HCT116 (cell line): ENCODE results near the gene ICAM4. TPM values are rescaled to one million over a fixed set of nuclear protein-coding genes. Genes with fewer than 3 reads are reported as not detected.

Experiments
- ATAC-seq: fragments of 200-7000 bp; cut with Tn5 transposase; 2 replicates; pipeline ENCODE4 v1.9.1; 2020; ENCODE audit warnings: mild to moderate bottlenecking, moderate library complexity
- BruUV-seq: library from RNA; stranded (reverse); fragments of 400-500 nt; replicated peaks from 2 replicates; lab custom pipeline; 2021; lab: Mats Ljungman, UMichigan
- CTCF ChIA-PET: fragments of 300-600 bp; sonication (Branson Sonifier 250); formaldehyde crosslinking; loops from one replicate; lab custom pipeline; 2021; ENCODE audit warnings: antibody characterized with exemption; lab: Charles Lee
- POLR2A ChIA-PET: fragments of 300-600, 350-600 bp; sonication (Branson Sonifier 250); formaldehyde crosslinking; loops from one replicate; lab custom pipeline; 2021; ENCODE audit warnings: antibody characterized with exemption; lab: Charles Lee
- RAD21 ChIA-PET, 2 experiments: fragments of 300-600 bp; sonication (Branson Sonifier 250); formaldehyde crosslinking; loops; one replicate each; lab custom pipeline; 2023; ENCODE audit warnings: low total read pairs in 2 of 2; ENCODE audit not compliant: uncharacterized antibody in 2 of 2, unreplicated experiment in 2 of 2, low non-redundant PET in 1 of 2; lab: Charles Lee
- DNase-seq: peaks from one replicate; pipeline ENCODE4 v3.0.0-alpha.2; 2010; ENCODE audit warnings: low read depth, low spot score
- H2AFZ ChIP-seq: fragments of 200-600 bp; shearing (Covaris generic), sonication (generic); 2 replicates; pipeline ENCODE4 v1.6.1; 2017; ENCODE audit warnings: low read depth, mixed run types, mixed read lengths, antibody characterized with exemption, low read length; ENCODE audit not compliant: poor library complexity, severe bottlenecking
- H3K27ac ChIP-seq: 2 replicates; pipeline ENCODE4 v1.5.1; 2012; ENCODE audit warnings: low read depth, low read length
- H3K27me3 ChIP-seq: fragments of 200-600 bp; sonication (generic); 2 replicates; pipeline ENCODE4 v1.6.1; 2016; ENCODE audit warnings: mixed run types, low read length, mixed read lengths; ENCODE audit not compliant: insufficient read depth
- H3K36me3 ChIP-seq, 2 experiments: fragments of 200-500 bp in 1 of 2; fragments of 200-600 bp in 1 of 2; sonication (Bioruptor generic) in 1 of 2; sonication (generic) in 1 of 2; 2 replicates each; pipeline versions ENCODE4 v1.5.1 to v1.6.1; 2014 to 2016; ENCODE audit warnings: low read length in 2 of 2, inconsistent platforms in 1 of 2, mixed read lengths in 1 of 2, mixed run types in 1 of 2; ENCODE audit not compliant: insufficient read depth in 2 of 2, control insufficient read depth in 1 of 2
- H3K4me1 ChIP-seq, 2 experiments: fragments of 200-600 bp in 1 of 2; sonication (generic) in 1 of 2; 2 replicates each; pipeline versions ENCODE4 v1.5.1 to v1.6.1; 2012 to 2017; ENCODE audit warnings: low read length in 2 of 2, inconsistent platforms in 1 of 2, mild to moderate bottlenecking in 1 of 2, mixed read lengths in 1 of 2, mixed run types in 1 of 2, moderate library complexity in 1 of 2; ENCODE audit not compliant: insufficient read depth in 2 of 2, control insufficient read depth in 1 of 2
- H3K4me2 ChIP-seq: fragments of 200-600 bp; sonication (generic); 2 replicates; pipeline ENCODE4 v1.6.1; 2017; ENCODE audit warnings: mixed run types, low read length, mixed read lengths
- H3K4me3 ChIP-seq, 2 experiments: fragments of 200-600 bp in 1 of 2; sonication (generic) in 1 of 2; replicated peaks in 1 of 2; 2 replicates each; pipeline ENCODE4 v1.5.1; 2011 to 2016; ENCODE audit warnings: low read length in 2 of 2, control low read depth in 1 of 2, low read depth in 1 of 2, mild to moderate bottlenecking in 1 of 2, mixed read lengths in 1 of 2, mixed run types in 1 of 2
- H3K79me2 ChIP-seq: fragments of 200-600 bp; sonication (generic); 2 replicates; pipeline ENCODE4 v1.6.1; 2017; ENCODE audit warnings: mild to moderate bottlenecking, mixed run types, low read length, moderate library complexity, mixed read lengths; ENCODE audit not compliant: insufficient read depth
- H3K9ac ChIP-seq: fragments of 200-600 bp; sonication (generic); 2 replicates; pipeline ENCODE4 v1.6.1; 2016; ENCODE audit warnings: low read length, mixed read lengths
- H3K9me2 ChIP-seq: fragments of 200-600 bp; sonication (generic), shearing (Covaris generic); 2 replicates; pipeline ENCODE4 v1.6.1; 2017; ENCODE audit warnings: mixed run types, mild to moderate bottlenecking, moderate library complexity; ENCODE audit not compliant: insufficient read depth
- H3K9me3 ChIP-seq, 2 experiments: fragments of 200-500 bp in 1 of 2; fragments of 200-600 bp in 1 of 2; sonication (Bioruptor generic) in 1 of 2; sonication (generic) in 1 of 2; 2 replicates each; pipeline ENCODE4 v1.6.1; 2014 to 2017; ENCODE audit warnings: low read length in 2 of 2, mixed read lengths in 2 of 2, inconsistent platforms in 1 of 2, low read depth in 1 of 2, mild to moderate bottlenecking in 1 of 2, mixed run types in 1 of 2, moderate library complexity in 1 of 2; ENCODE audit not compliant: control insufficient read depth in 1 of 2, insufficient read depth in 1 of 2
- H4K20me1 ChIP-seq: fragments of 200-600 bp; sonication (generic), shearing (Covaris generic); 2 replicates; pipeline ENCODE4 v1.6.1; 2017; ENCODE audit warnings: mixed run types, mild to moderate bottlenecking, moderate library complexity; ENCODE audit not compliant: insufficient read depth
- CBX3 ChIP-seq: IDR thresholded peaks from 2 replicates; pipeline ENCODE4 v1.6.1; 2012; ENCODE audit warnings: low read depth
- CTCF ChIP-seq, 3 experiments: fragments of 200-600 bp in 1 of 3; sonication (generic) in 1 of 3; IDR thresholded peaks in 2 of 3; conservative IDR thresholded peaks in 1 of 3; 2 replicates each; pipeline ENCODE4 v1.5.1; 2012 to 2017; ENCODE audit warnings: low read depth in 2 of 3, low read length in 2 of 3, antibody characterized with exemption in 1 of 3, borderline replicate concordance in 1 of 3, control low read depth in 1 of 3, mild to moderate bottlenecking in 1 of 3, mixed read lengths in 1 of 3, mixed run types in 1 of 3, moderate library complexity in 1 of 3; ENCODE audit not compliant: insufficient read depth in 1 of 3
- MAX ChIP-seq: IDR thresholded peaks from 2 replicates; pipeline ENCODE4 v1.6.1; 2012
- POLR2A ChIP-seq: IDR thresholded peaks from 2 replicates; pipeline ENCODE4 v1.7.0; 2011; ENCODE audit warnings: borderline replicate concordance; ENCODE audit not compliant: insufficient read depth, insufficient read length; ENCODE audit errors: extremely low read depth
- POLR2AphosphoS5 ChIP-seq: IDR thresholded peaks from 2 replicates; pipeline ENCODE4 v1.6.1; 2011; ENCODE audit warnings: mild to moderate bottlenecking, low read depth, low read length, moderate library complexity
- RAD21 ChIP-seq: IDR thresholded peaks from 2 replicates; pipeline ENCODE4 v1.6.1; 2012; ENCODE audit warnings: low read depth, mild to moderate bottlenecking
- ZBTB33 ChIP-seq: IDR thresholded peaks from 2 replicates; pipeline ENCODE4 v1.6.1; 2011; ENCODE audit warnings: mild to moderate bottlenecking, low read length, moderate library complexity; ENCODE audit not compliant: insufficient replicate concordance; ENCODE audit errors: extremely low read depth
- intact Hi-C: fragments of 100-400 bp; cut with micrococcal nuclease; formaldehyde crosslinking; loops from 2 replicates; pipeline ENCODE4 v1.10.0; 2022
- total RNA-seq: library from RNA; stranded (reverse); gene quantifications from one replicate; pipeline ENCODE4 v1.2.1, GENCODE V29; 2021; ENCODE audit not compliant: unreplicated experiment

The ICAM4 gene
- total RNA-seq, 1 experiment from 2014 or later, result not detected

- Histone ChIP-seq H3K4me3 (peak overlapping the region; percentile 22 to 28; a peak in 3 of 4 replicates), H3K9me2 (no peaks in the 10 kb centered on the region), H3K4me1 (peaks cover 7 to 22% of the 10 kb centered on the region in 2 experiments; a peak in 3 of 4 replicates), H3K9ac (peak overlapping the region; percentile 47), H3K79me2 (no peaks in the 10 kb centered on the region), H3K4me2 (peak overlapping the region; percentile 79), H3K27me3 (no peaks in the 10 kb centered on the region), H4K20me1 (no peaks in the 10 kb centered on the region), H2AFZ (peak overlapping the region; percentile 85), H3K27ac (peak overlapping the region; percentile 8; the same call in 1 of the 2 replicates), H3K9me3 (no peaks in the 10 kb centered on the region), H3K36me3 (no peaks in the 10 kb centered on the region)
- POLR2A ChIA-PET, result interaction anchor here (0.8 to 2.0 kb wide), 4 partner anchors 11 to 119 kb away, joined by 3 to 9 read pairs (median 6); partner anchors contain the start of gene ICAM5
- ATAC-seq (peak; percentile 84), DNase-seq (peak; percentile 47)
- BruUV-seq, result no TSS peak
- RAD21 ChIA-PET, result interaction anchor here (0.8 to 3.2 kb wide), 7 partner anchors 10 to 121 kb away, joined by 3 to 31 read pairs (median 6); partner anchors contain the start of gene RAVER1 (in 1 of the 2)
- CTCF ChIA-PET, result interaction anchor here (0.6 to 7.2 kb wide), 12 partner anchors 8 to 136 kb away, joined by 3 to 131 read pairs (median 6); partner anchors contain the start of genes ICAM5, RAVER1 and TYK2
- TF ChIP-seq CTCF (IDR thresholded peaks at IDR 0.05 in 2 of 3, conservative IDR thresholded peaks at IDR 0.05 in 1 of 3; ENCODE audit: borderline replicate concordance in 1 of 3, insufficient read depth in 1 of 3, low read depth in 2 of 3, low read length in 2 of 3), result peak; percentile 91 to 95 (median 94)
- peak; percentile 37; the same call in 1 of the 2 replicates for TF ChIP-seq CBX3
- no peak for TF ChIP-seq ZBTB33
- TF ChIP-seq MAX, result peak; percentile 74
- TF ChIP-seq POLR2AphosphoS5, result 0 out of 2 replicates have a peak, but pooled peaks have one; percentile 12
- no peak for TF ChIP-seq POLR2A
- TF ChIP-seq RAD21, result peak; percentile 99
- intact Hi-C loops, result loop anchor here (1.0 kb wide), 1 partner anchor 120 kb away; no protein-coding TSS in a partner anchor
Measured at GRCh38 chr19:10269333-10270179, 17.2 kb upstream of the ICAM4 start.
